ES-I3 (cell line): ENCODE data around the gene KCNIP1.
"Not testable (repeated sequence)": the region's sequence is repeated elsewhere in the genome, so short reads cannot be mapped to it uniquely, and the experiment has no call there.

Experiments used
- H3K36me3 ChIP-seq: 2 replicates; pipeline ENCODE4 v1.6.1; 2013; ENCODE audit warnings: mild to moderate bottlenecking, low read length, control low read depth, moderate library complexity; ENCODE audit not compliant: insufficient read depth
- H3K4me1 ChIP-seq: 2 replicates; pipeline ENCODE4 v1.6.1; 2013; ENCODE audit warnings: mild to moderate bottlenecking, control low read depth, low read length; ENCODE audit not compliant: insufficient read depth
- H3K9ac ChIP-seq: 2 replicates; pipeline ENCODE4 v1.6.1; 2013; ENCODE audit warnings: low read depth, mild to moderate bottlenecking, low read length, moderate library complexity
- H3K9me3 ChIP-seq: 2 replicates; pipeline ENCODE4 v1.6.1; 2013; ENCODE audit warnings: mild to moderate bottlenecking, low read length, moderate library complexity; ENCODE audit not compliant: control insufficient read depth, insufficient read depth

The KCNIP1 gene

DNA sequence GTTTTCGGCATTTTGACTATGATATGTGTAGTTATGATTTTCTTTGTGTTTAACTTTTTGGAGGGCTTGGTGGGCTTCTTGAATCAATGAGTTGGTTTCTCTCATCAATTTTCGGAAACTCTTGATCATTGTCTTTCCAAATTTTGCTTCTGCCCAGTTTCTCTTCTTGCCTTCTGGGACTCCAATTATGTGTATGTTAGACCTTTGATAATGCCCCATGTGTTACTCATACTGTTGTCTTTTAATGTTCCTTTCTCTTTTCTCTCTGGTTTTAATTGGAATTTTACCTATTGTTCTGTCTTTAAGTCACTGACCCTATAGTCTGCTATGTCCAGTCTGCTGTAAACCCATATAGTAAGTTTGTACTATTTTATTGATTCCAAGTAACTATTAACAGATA is 41.5 kb downstream of the KCNIP1 start:
- Histone ChIP-seq H3K4me1 (no peaks in the 10 kb centered on the region), H3K36me3 (no peaks in the 10 kb centered on the region), H3K9ac (no peak overlapping the region), H3K9me3 (no peaks in the 10 kb centered on the region; the same call in 1 of the 2 replicates)

- Histone ChIP-seq H3K9ac (no peak overlapping the region), H3K36me3 (no peaks in the 10 kb centered on the region), H3K4me1 (no peaks in the 10 kb centered on the region), H3K9me3 (no peaks in the 10 kb centered on the region; the same call in 1 of the 2 replicates)
Observed at GRCh38 chr5:170545811-170546210, 42.0 kb downstream of the KCNIP1 start.

- Histone ChIP-seq H3K36me3 (no peaks in the 10 kb centered on the region), H3K9ac (no peak overlapping the region), H3K4me1 (no peaks in the 10 kb centered on the region), H3K9me3 (no peaks in the 10 kb centered on the region; the same call in 1 of the 2 replicates)
Observed at GRCh38 chr5:170546282-170546681, 42.5 kb downstream of the KCNIP1 start.

- H3K36me3 ChIP-seq, H3K9ac ChIP-seq: not testable (repeated sequence)
Observed at GRCh38 chr5:170550382-170550781, 46.6 kb downstream of the KCNIP1 start.

DNA sequence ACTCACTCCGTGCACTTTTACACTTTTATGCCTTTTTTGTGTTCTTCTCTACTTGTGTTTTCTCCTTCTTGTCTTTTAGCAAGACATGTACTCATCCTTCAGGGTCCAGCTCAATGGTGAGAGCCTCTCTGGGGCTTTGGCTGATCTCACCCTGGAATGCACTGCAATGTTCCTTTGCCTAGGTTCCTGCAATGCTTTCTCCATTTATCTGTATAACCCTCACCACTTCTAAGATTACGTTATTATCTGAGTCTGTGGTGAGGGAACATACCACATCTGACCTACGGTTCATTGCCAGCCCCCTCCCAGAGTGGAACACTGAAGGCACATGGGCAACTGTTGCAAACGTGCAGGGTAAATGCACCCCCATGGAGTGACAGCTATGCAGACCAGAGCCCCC is 47.3 kb downstream of the KCNIP1 start:
- Histone ChIP-seq H3K9ac (no peak overlapping the region), H3K4me1 (peaks cover 11% of the 10 kb centered on the region; the same call in 1 of the 2 replicates), H3K36me3 (no peaks in the 10 kb centered on the region), H3K9me3 (no peaks in the 10 kb centered on the region; the same call in 1 of the 2 replicates)

More at GRCh38 chr5:170550382-170550781, 46.6 kb downstream of the KCNIP1 start:
- H3K9me3 ChIP-seq: not testable (repeated sequence)
- H3K4me1 ChIP-seq: peaks cover 11% of the 10 kb centered on the region; the same call in 1 of the 2 replicates

DNA sequence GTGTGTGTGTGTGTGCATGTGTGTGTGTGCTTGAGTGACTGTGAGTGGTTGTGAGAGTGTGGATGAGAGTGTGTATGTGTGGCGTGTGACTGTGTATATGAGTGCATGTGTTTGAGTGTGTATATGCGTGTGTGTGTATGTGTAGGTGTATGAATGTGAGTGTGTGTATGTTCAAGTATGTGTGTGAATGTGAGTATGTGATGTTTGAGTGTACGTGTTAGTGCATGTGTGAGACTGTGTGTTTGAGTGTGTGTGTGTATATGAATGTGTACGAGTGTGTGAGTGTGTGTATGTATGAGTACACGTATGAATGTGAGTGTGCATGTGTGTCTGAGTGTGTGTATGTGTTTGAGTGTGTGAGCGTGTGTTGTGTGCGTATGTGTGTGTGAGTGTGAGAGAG is 47.8 kb downstream of the KCNIP1 start:
- H3K4me1 ChIP-seq: peaks cover 11% of the 10 kb centered on the region; the same call in 1 of the 2 replicates
- H3K36me3 ChIP-seq: no peaks in the 10 kb centered on the region
- no peak overlapping the region for H3K9ac ChIP-seq
- no peaks in the 10 kb centered on the region; the same call in 1 of the 2 replicates for H3K9me3 ChIP-seq

DNA sequence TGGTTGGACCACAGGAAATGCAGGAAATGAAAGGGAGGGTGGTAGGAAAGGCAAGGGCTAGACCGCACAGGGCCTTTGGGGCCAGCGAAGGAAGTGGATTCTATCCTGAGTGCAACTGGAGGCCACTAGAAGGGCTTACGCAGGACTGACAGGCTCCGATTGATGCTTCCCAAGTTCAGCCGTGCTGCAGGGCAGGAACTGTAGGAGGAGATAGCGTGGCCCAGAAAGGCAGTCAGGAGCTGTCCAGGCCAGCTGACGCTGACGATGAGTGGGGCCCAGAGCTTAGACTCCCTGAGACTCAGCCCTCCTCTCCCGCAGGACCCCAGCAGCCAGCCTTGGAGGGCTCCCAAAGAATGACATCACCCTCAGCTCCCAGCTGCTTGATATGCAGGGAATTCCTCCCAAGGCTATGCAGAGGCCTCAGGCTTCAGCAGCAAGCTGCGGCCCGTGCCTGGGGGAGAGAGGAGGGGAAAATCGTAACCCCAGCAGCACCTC is 48.8 kb downstream of the KCNIP1 start:
- Histone ChIP-seq H3K36me3 (no peaks in the 10 kb centered on the region), H3K9ac (no peak overlapping the region), H3K4me1 (peaks cover 11% of the 10 kb centered on the region; the same call in 1 of the 2 replicates), H3K9me3 (no peaks in the 10 kb centered on the region)

DNA sequence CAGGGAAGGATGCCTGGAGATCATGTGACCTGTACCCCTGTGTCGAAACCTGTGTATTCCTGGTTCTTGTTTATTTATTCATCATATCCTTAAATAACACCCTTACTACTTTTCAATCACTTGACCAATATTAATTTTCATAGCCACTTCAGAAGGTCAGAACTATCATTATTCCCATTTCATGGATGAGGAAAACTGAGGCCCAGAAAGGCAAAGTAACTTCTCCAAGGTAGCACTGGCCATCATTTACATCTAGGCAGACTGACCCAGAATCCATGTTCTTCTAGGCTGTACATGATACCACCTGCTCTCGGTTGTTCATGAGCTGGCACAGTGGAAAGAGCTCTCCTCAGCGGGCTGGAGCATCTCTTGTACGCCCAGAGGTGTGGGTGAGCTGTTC is 49.4 kb downstream of the KCNIP1 start:
- H3K9ac ChIP-seq: no peak overlapping the region
- H3K4me1 ChIP-seq: peaks cover 11% of the 10 kb centered on the region; the same call in 1 of the 2 replicates
- H3K9me3 ChIP-seq: no peaks in the 10 kb centered on the region
- no peaks in the 10 kb centered on the region for H3K36me3 ChIP-seq

DNA sequence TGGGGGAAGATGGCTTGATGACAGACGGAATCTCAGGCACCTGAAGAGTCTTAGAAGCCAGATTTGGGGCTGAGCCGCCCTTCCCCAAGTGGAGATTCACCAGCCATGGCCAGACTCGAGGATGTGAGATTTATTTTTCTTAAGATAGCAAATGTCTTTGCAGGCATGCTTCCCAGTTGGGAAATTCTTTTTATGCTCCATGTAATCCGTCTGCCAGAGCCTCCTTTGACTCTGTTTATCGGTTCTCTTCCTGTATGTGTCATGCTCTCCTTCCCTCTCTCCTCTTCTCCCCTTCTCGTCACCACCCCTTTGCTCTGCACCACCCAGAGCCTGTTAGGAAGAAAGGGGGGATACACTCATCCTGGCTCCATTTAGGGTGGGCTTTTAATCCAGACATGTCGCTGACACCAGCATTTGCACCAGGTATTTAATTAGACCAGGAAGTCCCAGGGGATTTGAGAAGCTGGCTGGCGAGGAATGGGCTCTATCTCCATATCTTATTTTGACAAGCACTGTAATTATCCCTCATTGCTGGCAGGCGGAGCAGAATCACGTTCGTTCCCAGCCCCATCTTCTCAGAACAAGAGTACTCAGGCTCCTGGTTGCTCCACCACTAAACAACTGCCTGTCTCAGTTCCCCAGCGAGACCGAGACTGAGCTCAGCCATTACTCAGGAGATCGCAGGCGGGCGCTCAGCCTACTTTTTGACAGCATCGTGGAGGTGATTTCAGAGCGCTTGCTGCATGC is 50.9 kb downstream of the KCNIP1 start:
- Histone ChIP-seq H3K4me1 (peaks cover 11% of the 10 kb centered on the region; the same call in 1 of the 2 replicates), H3K36me3 (no peaks in the 10 kb centered on the region), H3K9me3 (no peaks in the 10 kb centered on the region), H3K9ac (no peak overlapping the region)

DNA sequence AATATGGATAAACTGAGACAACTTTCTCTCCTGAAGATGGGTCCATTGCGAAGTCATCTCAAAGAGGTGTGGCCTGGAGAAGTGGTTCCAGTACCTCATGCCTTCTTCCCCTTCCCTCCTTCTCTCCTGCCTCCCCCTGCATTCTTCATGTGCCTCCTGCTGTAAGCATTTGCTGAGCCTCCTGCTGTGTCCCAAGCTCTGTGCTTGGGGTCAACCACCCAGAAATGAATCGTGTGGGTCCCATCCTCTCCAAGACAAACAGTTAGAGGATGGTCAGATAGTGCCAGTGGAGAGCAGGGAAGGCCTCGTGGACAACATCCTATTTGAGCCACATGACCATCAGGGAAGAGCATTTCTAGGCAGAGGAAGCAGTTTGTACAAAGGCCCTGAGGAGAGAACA is 53.5 kb downstream of the KCNIP1 start:
- peaks cover 7% of the 10 kb centered on the region; the same call in 1 of the 2 replicates for H3K4me1 ChIP-seq
- H3K9ac ChIP-seq: no peak overlapping the region
- no peaks in the 10 kb centered on the region for H3K36me3 ChIP-seq
- H3K9me3 ChIP-seq: no peaks in the 10 kb centered on the region

DNA sequence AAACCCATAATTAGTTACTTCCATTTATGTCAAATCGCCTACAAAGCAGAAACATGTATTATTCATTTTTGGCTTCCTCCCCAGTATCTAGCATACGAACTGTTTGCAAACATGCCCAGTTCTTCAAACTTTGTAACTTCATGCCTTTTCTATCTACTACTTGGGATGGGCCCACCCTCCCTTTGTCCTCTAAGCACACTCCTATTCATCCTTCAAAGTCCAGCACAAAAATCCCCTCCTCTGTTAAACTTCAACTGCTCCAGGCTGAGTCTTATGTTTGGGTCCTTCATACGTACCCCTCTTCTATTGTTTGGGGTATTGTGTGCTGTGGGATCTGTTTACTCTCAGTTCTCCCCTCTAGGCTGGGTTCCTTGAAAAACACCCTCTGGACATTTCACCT is 55.5 kb downstream of the KCNIP1 start:
- no peaks in the 10 kb centered on the region for H3K4me1 ChIP-seq
- H3K9me3 ChIP-seq: no peaks in the 10 kb centered on the region
- H3K36me3 ChIP-seq: no peaks in the 10 kb centered on the region
- H3K9ac ChIP-seq: no peak overlapping the region

- H3K9me3 ChIP-seq: no peaks in the 10 kb centered on the region
- H3K4me1 ChIP-seq: no peaks in the 10 kb centered on the region
Observed at GRCh38 chr5:170560938-170561337, 57.1 kb downstream of the KCNIP1 start.

GRCh38 chr5:170562166-170562874 is 58.5 kb downstream of the KCNIP1 start:
- H3K4me1 ChIP-seq: no peaks in the 10 kb centered on the region
- no peak overlapping the region for H3K9ac ChIP-seq
- no peaks in the 10 kb centered on the region for H3K36me3 ChIP-seq
- no peaks in the 10 kb centered on the region for H3K9me3 ChIP-seq

More at GRCh38 chr5:170560938-170561337, 57.1 kb downstream of the KCNIP1 start:
- no peak overlapping the region for H3K9ac ChIP-seq
- H3K36me3 ChIP-seq: no peaks in the 10 kb centered on the region

DNA sequence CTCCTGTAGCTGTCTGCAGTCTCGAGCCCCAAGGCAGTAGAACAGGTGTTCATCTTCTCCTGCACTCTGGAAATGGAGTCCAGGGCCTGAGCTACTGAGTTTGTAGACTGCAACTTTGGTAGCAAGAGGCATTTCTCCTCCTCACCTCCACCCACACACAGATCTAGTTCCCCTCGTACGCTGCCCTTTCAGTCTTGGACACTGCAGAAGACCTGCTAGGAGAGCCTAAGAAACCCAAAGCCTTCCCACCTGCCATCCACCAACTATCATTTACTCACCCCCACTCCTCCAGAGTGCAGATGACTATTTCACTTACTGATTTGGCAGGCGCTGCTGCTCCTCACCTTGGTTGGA is 59.0 kb downstream of the KCNIP1 start:
- Histone ChIP-seq H3K36me3 (no peaks in the 10 kb centered on the region), H3K4me1 (no peaks in the 10 kb centered on the region), H3K9me3 (no peaks in the 10 kb centered on the region), H3K9ac (no peak overlapping the region)
